Measurements from ENCODE around the gene DMRTB1. TPM values are rescaled to one million over a fixed set of nuclear protein-coding genes. Genes with fewer than 3 reads are reported as not detected.

DMRTB1 gene
- polyA plus RNA-seq, 1 donor from 2014 or later = not detected

DNA sequence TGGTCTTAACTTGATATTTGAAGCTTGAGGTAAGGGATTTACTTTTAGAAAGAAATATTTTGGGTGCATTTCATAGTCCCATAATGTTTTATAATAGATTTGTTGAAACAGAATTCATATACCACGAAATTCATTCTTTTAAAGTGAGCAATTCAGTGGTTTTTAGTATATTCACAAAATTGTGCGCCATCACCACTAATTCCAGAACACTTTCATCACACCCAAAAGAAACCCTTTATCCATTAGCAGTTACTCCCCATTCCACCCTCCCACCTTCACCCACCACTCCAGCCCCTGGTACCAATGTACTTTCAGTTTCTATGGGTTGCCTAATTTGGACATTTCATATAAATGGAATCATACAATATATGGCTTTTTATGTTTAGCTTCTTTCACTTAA is 38.9 kb upstream of the DMRTB1 start:
- no peaks in the 10 kb centered on the region for H4K20me1 ChIP-seq (ENCODE audit: insufficient read depth)
- no peaks in the 10 kb centered on the region for H3K9me3 ChIP-seq (ENCODE audit: low read length)
- no peak overlapping the region for H3K27ac ChIP-seq (ENCODE audit: low read length)
- no peaks in the 10 kb centered on the region for H3F3A ChIP-seq (ENCODE audit: insufficient read depth, low read length, poor library complexity, severe bottlenecking)
- H3K4me2 ChIP-seq (ENCODE audit: low read length) = no peak overlapping the region
- no peaks in the 10 kb centered on the region for H3K36me3 ChIP-seq (ENCODE audit: insufficient read depth, low read length)
- no peaks in the 10 kb centered on the region for H3K9me2 ChIP-seq (ENCODE audit: insufficient read depth, low read length)
- TF ChIP-seq MXI1 (conservative IDR thresholded peaks at IDR 0.05; ENCODE audit: poor library complexity, severe bottlenecking) (no peak), TAF1 (IDR thresholded peaks at IDR 0.05; ENCODE audit: low read depth) (no peak), EP300 (conservative IDR thresholded peaks at IDR 0.05; ENCODE audit: poor library complexity, severe bottlenecking) (no peak), POLR2AphosphoS5 (IDR thresholded peaks at IDR 0.05) (no peak), EZH2 (IDR thresholded peaks at IDR 0.05; ENCODE audit: borderline replicate concordance, insufficient read depth, low read length, poor library complexity, severe bottlenecking) (no peak), SMC3 (conservative IDR thresholded peaks at IDR 0.05; ENCODE audit: poor library complexity) (no peak)
- TF ChIP-seq, protein P1, sequence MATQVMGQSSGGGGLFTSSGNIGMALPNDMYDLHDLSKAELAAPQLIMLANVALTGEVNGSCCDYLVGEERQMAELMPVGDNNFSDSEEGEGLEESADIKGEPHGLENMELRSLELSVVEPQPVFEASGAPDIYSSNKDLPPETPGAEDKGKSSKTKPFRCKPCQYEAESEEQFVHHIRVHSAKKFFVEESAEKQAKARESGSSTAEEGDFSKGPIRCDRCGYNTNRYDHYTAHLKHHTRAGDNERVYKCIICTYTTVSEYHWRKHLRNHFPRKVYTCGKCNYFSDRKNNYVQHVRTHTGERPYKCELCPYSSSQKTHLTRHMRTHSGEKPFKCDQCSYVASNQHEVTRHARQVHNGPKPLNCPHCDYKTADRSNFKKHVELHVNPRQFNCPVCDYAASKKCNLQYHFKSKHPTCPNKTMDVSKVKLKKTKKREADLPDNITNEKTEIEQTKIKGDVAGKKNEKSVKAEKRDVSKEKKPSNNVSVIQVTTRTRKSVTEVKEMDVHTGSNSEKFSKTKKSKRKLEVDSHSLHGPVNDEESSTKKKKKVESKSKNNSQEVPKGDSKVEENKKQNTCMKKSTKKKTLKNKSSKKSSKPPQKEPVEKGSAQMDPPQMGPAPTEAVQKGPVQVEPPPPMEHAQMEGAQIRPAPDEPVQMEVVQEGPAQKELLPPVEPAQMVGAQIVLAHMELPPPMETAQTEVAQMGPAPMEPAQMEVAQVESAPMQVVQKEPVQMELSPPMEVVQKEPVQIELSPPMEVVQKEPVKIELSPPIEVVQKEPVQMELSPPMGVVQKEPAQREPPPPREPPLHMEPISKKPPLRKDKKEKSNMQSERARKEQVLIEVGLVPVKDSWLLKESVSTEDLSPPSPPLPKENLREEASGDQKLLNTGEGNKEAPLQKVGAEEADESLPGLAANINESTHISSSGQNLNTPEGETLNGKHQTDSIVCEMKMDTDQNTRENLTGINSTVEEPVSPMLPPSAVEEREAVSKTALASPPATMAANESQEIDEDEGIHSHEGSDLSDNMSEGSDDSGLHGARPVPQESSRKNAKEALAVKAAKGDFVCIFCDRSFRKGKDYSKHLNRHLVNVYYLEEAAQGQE (IDR thresholded peaks at IDR 0.05; ENCODE audit: borderline replicate concordance) = no peak
- no peak overlapping the region for H3K4me3 ChIP-seq (ENCODE audit: low read length)
- H3K79me2 ChIP-seq (replicated peaks; ENCODE audit: insufficient read depth, low read length) = no peaks in the 10 kb centered on the region
- H3K9ac ChIP-seq (ENCODE audit: low read length) = no peak overlapping the region
- no peak overlapping the region for H2AFZ ChIP-seq (ENCODE audit: low read depth, low read length)
- H3K27me3 ChIP-seq (ENCODE audit: insufficient read depth, low read depth, low read length) = no peaks in the 10 kb centered on the region

DNA sequence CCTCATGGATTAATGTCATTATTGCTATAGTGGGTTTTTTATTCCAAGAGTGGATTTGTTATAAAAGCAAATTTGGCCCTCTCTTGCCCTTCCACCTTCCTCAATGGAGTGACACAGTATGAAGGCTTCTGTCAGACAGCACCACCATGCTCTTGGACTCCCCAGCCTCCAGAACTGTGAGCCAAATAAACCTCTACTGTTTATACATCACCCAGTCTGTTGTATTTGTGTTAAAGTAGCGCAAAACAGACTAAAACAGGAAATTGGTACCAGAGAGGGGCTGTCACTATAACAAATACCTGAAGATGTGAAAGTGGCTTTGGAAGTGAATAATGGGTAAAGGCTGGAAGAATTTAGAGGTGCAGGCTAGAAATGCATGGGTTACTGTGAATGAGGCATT is 38.0 kb upstream of the DMRTB1 start:
- no peaks in the 10 kb centered on the region for H3K79me2 ChIP-seq (replicated peaks; ENCODE audit: insufficient read depth, low read length)
- no peak overlapping the region for H3K4me3 ChIP-seq (ENCODE audit: low read length)
- no peak overlapping the region for H3K4me2 ChIP-seq (ENCODE audit: low read length)
- no peak overlapping the region for H3K27ac ChIP-seq (ENCODE audit: low read length)
- H4K20me1 ChIP-seq (ENCODE audit: insufficient read depth) = no peaks in the 10 kb centered on the region
- H3K36me3 ChIP-seq (ENCODE audit: insufficient read depth, low read length) = no peaks in the 10 kb centered on the region
- TF ChIP-seq, protein P1 (IDR thresholded peaks at IDR 0.05; ENCODE audit: borderline replicate concordance) = no peak
- TF ChIP-seq EP300 (conservative IDR thresholded peaks at IDR 0.05; ENCODE audit: poor library complexity, severe bottlenecking) (no peak), CTCF (IDR thresholded peaks at IDR 0.05; ENCODE audit: poor library complexity, severe bottlenecking) (no peak), RAD21 (conservative IDR thresholded peaks at IDR 0.05) (no peak), MXI1 (conservative IDR thresholded peaks at IDR 0.05; ENCODE audit: poor library complexity, severe bottlenecking) (no peak), EZH2 (IDR thresholded peaks at IDR 0.05; ENCODE audit: borderline replicate concordance, insufficient read depth, low read length, poor library complexity, severe bottlenecking) (no peak), TAF1 (IDR thresholded peaks at IDR 0.05; ENCODE audit: low read depth) (no peak), POLR2AphosphoS5 (IDR thresholded peaks at IDR 0.05) (no peak), SMC3 (conservative IDR thresholded peaks at IDR 0.05; ENCODE audit: poor library complexity) (no peak)
- H3F3A ChIP-seq (ENCODE audit: insufficient read depth, low read length, poor library complexity, severe bottlenecking) = no peaks in the 10 kb centered on the region
- no peak overlapping the region for H3K9ac ChIP-seq (ENCODE audit: low read length)
- H3K27me3 ChIP-seq (ENCODE audit: insufficient read depth, low read depth, low read length) = no peaks in the 10 kb centered on the region
- H3K9me2 ChIP-seq (ENCODE audit: insufficient read depth, low read length) = no peaks in the 10 kb centered on the region
- H3K9me3 ChIP-seq (ENCODE audit: low read length) = no peaks in the 10 kb centered on the region
- H2AFZ ChIP-seq (ENCODE audit: low read depth, low read length) = no peak overlapping the region
